ENCODE results near the gene RGS5.
"Not testable (repeated sequence)": the region's sequence is repeated elsewhere in the genome, so short reads cannot be mapped to it uniquely, and the experiment has no call there.

- not testable (repeated sequence) for TF ChIP-seq CTCF, POLR2A, POLR2AphosphoS5 (IDR thresholded peaks at IDR 0.05)
Observed at GRCh38 chr1:163244648-163245047, 41.9 kb upstream of the RGS5 start.
